ENCODE measurements around the gene TAF3.

Gene TAF3

DNA sequence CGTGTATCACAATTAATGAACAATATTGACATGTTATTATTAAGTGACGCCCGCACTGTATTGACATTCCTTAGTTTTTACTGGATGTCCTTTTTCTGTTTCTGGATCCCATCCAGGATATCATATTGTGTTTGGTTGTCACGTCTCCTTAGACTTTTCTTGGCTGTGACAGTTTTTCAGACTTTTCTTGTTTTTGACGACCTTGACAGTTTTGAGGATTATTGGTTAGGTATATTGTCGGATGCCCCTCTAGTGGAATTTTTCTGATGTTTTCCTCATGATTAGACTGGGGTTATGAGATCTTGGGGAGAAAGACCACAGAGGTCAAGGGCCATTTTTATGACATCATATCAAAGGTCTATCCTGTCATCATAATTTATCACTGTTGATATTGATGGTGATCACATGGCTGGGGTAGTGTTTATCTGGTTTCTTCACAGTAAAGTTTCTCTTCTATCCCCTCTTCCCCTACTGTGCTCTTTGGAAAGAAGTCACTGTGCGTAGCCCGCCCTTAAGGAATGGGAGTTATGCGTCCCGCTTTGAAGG lies 11.1 kb downstream of the TAF3 start:
- 100% methylated on average over 2 of the region's 10 CpGs for WGBS (ENCODE audit: insufficient coverage)
- peaks cover 6 to 28% (median 16%) of the 10 kb centered on the region in 4 experiments for H3K36me3 ChIP-seq (ENCODE audit: control insufficient read depth in 4 of 4, insufficient read depth in 4 of 4, low read length in 3 of 4)
- H3K4me3 ChIP-seq (ENCODE audit: control insufficient read depth in 1 of 7, extremely low read depth in 1 of 7, insufficient read depth in 4 of 7, low read depth in 2 of 7, low read length in 6 of 7): no peak overlapping the region
- H3K9me3 ChIP-seq (ENCODE audit: control extremely low read depth in 1 of 5, control insufficient read depth in 4 of 5, insufficient read depth in 2 of 5, low read depth in 1 of 5, low read length in 4 of 5): no peaks in the 10 kb centered on the region
- H3K27me3 ChIP-seq (replicated peaks in 2 of 5; ENCODE audit: control insufficient read depth in 4 of 5, insufficient read depth in 5 of 5, low read length in 4 of 5): no peaks in the 10 kb centered on the region
- no peaks in the 10 kb centered on the region for H3K4me1 ChIP-seq (ENCODE audit: control extremely low read depth in 1 of 4, control insufficient read depth in 4 of 4, insufficient read depth in 4 of 4, low read length in 3 of 4)
- no peak overlapping the region for H3K27ac ChIP-seq (ENCODE audit: insufficient read depth in 1 of 2, low read depth in 1 of 2, low read length in 2 of 2, poor library complexity in 1 of 2, severe bottlenecking in 2 of 2)
- ChIA-PET POLR2A (no interaction called here), CTCF (no interaction called here)
- DNase-seq: no peak

DNA sequence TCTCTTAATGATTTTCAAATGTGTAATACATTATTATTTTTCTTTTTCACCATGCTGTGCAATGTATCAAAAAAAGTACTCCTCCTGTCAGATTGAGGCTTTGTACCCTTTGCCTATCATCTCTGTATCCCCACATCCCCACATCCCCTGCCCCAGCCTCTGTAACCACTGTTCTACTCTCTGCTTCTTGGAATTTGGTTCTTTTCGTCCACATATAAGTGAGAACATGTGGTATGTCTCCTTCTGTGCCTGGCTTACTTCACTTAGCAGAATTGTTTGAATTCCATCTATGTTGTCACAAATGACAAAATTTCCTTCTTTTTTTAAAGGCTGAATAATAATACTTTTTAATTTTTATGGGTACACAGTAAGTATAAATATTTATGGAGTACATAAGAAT lies 13.8 kb downstream of the TAF3 start:
- ChIA-PET CTCF (interaction anchor here (1.2 kb wide), 1 partner anchor 76 kb away, joined by 3 read pairs; no protein-coding TSS in a partner anchor), POLR2A (no interaction called here)
- Histone ChIP-seq H3K36me3 (ENCODE audit: control insufficient read depth in 4 of 4, insufficient read depth in 4 of 4, low read length in 3 of 4) (peaks cover 0 to 10% (median 7%) of the 10 kb centered on the region in 4 experiments), H3K9me3 (ENCODE audit: control extremely low read depth in 1 of 5, control insufficient read depth in 4 of 5, insufficient read depth in 2 of 5, low read depth in 1 of 5, low read length in 4 of 5) (no peaks in the 10 kb centered on the region), H3K27ac (ENCODE audit: insufficient read depth in 1 of 2, low read depth in 1 of 2, low read length in 2 of 2, poor library complexity in 1 of 2, severe bottlenecking in 2 of 2) (no peak overlapping the region), H3K4me1 (ENCODE audit: control extremely low read depth in 1 of 4, control insufficient read depth in 4 of 4, insufficient read depth in 4 of 4, low read length in 3 of 4) (no peaks in the 10 kb centered on the region), H3K27me3 (replicated peaks in 2 of 5; ENCODE audit: control insufficient read depth in 4 of 5, insufficient read depth in 5 of 5, low read length in 4 of 5) (no peaks in the 10 kb centered on the region), H3K4me3 (ENCODE audit: control insufficient read depth in 1 of 7, extremely low read depth in 1 of 7, insufficient read depth in 4 of 7, low read depth in 2 of 7, low read length in 6 of 7) (no peak overlapping the region)
- DNase-seq: no peak
- no CpG with 5 or more reads among the region's 1 CpG for WGBS (ENCODE audit: insufficient coverage)

DNA sequence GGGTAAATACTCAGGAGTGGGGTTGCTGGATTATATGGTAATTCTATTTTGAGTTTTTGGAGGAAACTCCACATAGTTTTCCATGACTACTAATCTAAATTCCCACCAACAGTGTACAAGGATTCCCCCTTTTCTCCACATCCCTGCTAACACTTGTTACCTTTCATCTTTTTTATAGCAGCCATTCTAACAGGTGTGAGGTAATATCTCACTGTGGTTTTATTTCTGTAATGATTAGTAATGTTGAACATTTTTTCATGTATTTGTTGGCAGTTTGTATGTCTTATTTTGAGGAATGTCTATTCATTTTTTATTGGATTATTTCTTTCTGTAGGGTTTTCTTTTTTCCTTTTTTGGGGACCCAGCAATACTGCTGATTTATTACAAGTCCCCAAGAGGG lies 14.9 kb downstream of the TAF3 start:
- H3K4me1 ChIP-seq (ENCODE audit: control extremely low read depth in 1 of 4, control insufficient read depth in 4 of 4, insufficient read depth in 4 of 4, low read length in 3 of 4): no peaks in the 10 kb centered on the region
- CTCF ChIA-PET: no interaction called here
- no peak for DNase-seq

DNA sequence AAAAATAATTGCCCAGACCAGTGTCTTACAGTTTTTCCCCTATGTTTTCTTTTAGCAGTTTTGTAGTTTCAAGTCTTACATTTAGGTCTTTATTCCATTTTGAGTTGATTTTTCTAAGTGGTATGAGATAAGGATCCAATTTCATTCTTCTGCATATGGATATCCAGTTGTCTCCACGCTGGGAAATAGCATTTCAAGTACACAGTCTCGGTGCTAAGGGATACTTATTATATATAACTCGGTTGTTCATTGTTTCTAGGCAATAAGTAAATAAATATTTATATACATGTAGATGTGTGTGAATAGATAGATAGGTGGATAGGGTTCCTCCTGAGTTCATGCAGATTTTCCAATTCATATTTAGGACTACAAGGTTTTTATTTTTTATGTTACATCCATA lies 16.0 kb downstream of the TAF3 start:
- POLR2A ChIA-PET: no interaction called here
- Histone ChIP-seq H3K27ac (ENCODE audit: insufficient read depth in 1 of 2, low read depth in 1 of 2, low read length in 2 of 2, poor library complexity in 1 of 2, severe bottlenecking in 2 of 2) (no peak overlapping the region), H3K4me3 (ENCODE audit: control insufficient read depth in 1 of 7, extremely low read depth in 1 of 7, insufficient read depth in 4 of 7, low read depth in 2 of 7, low read length in 6 of 7) (no peak overlapping the region), H3K36me3 (ENCODE audit: control insufficient read depth in 4 of 4, insufficient read depth in 4 of 4, low read length in 3 of 4) (peaks cover 0 to 13% (median 10%) of the 10 kb centered on the region in 4 experiments), H3K27me3 (replicated peaks in 2 of 5; ENCODE audit: control insufficient read depth in 4 of 5, insufficient read depth in 5 of 5, low read length in 4 of 5) (no peaks in the 10 kb centered on the region), H3K4me1 (ENCODE audit: control extremely low read depth in 1 of 4, control insufficient read depth in 4 of 4, insufficient read depth in 4 of 4, low read length in 3 of 4) (no peaks in the 10 kb centered on the region), H3K9me3 (ENCODE audit: control extremely low read depth in 1 of 5, control insufficient read depth in 4 of 5, insufficient read depth in 2 of 5, low read depth in 1 of 5, low read length in 4 of 5) (no peaks in the 10 kb centered on the region)
- WGBS (ENCODE audit: insufficient coverage): no CpG with 5 or more reads among the region's 3 CpGs
- CTCF ChIA-PET: no interaction called here
- no peak for DNase-seq

More for the DNA sequence above, 14.9 kb downstream of the TAF3 start:
- Histone ChIP-seq H3K36me3 (ENCODE audit: control insufficient read depth in 4 of 4, insufficient read depth in 4 of 4, low read length in 3 of 4) (peaks cover 0 to 12% (median 9%) of the 10 kb centered on the region in 4 experiments), H3K4me3 (ENCODE audit: control insufficient read depth in 1 of 7, extremely low read depth in 1 of 7, insufficient read depth in 4 of 7, low read depth in 2 of 7, low read length in 6 of 7) (no peak overlapping the region), H3K27ac (ENCODE audit: insufficient read depth in 1 of 2, low read depth in 1 of 2, low read length in 2 of 2, poor library complexity in 1 of 2, severe bottlenecking in 2 of 2) (no peak overlapping the region), H3K27me3 (replicated peaks in 2 of 5; ENCODE audit: control insufficient read depth in 4 of 5, insufficient read depth in 5 of 5, low read length in 4 of 5) (no peaks in the 10 kb centered on the region), H3K9me3 (ENCODE audit: control extremely low read depth in 1 of 5, control insufficient read depth in 4 of 5, insufficient read depth in 2 of 5, low read depth in 1 of 5, low read length in 4 of 5) (no peaks in the 10 kb centered on the region)
- POLR2A ChIA-PET: no interaction called here

DNA sequence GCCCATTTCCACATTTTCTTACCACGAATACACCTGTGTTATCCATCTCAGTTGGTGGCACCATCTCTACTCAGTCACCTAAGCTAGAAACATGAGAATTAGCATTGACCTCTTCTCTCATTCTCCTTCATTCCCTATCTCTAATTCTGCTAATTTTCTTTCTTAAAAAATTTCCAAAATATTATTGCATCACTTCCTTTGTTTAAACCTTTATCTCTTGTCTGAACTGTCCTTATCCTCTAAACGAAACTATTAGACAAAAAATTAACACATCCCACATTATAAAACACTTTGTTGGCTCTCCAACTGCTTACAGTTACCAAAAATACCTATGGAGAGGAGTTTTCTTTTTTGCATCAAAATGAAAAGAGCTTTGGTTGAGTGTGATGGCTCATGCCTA lies 18.3 kb downstream of the TAF3 start:
- WGBS (ENCODE audit: insufficient coverage): 100% methylated on average over 1 of the region's 2 CpGs
- peaks cover 0 to 18% (median 12%) of the 10 kb centered on the region in 4 experiments for H3K36me3 ChIP-seq (ENCODE audit: control insufficient read depth in 4 of 4, insufficient read depth in 4 of 4, low read length in 3 of 4)
- ChIA-PET CTCF (interaction anchor here (1.0 to 1.4 kb wide), 2 partner anchors 11 to 12 kb away, joined by 3 to 4 read pairs; no protein-coding TSS in a partner anchor), POLR2A (no interaction called here)
- H3K9me3 ChIP-seq (ENCODE audit: control extremely low read depth in 1 of 5, control insufficient read depth in 4 of 5, insufficient read depth in 2 of 5, low read depth in 1 of 5, low read length in 4 of 5): no peaks in the 10 kb centered on the region
- no peak for DNase-seq
- H3K4me1 ChIP-seq (ENCODE audit: control extremely low read depth in 1 of 4, control insufficient read depth in 4 of 4, insufficient read depth in 4 of 4, low read length in 3 of 4): no peaks in the 10 kb centered on the region
- H3K27me3 ChIP-seq (replicated peaks in 2 of 5; ENCODE audit: control insufficient read depth in 4 of 5, insufficient read depth in 5 of 5, low read length in 4 of 5): no peaks in the 10 kb centered on the region
- no peak overlapping the region for H3K27ac ChIP-seq (ENCODE audit: insufficient read depth in 1 of 2, low read depth in 1 of 2, low read length in 2 of 2, poor library complexity in 1 of 2, severe bottlenecking in 2 of 2)
- H3K4me3 ChIP-seq (ENCODE audit: control insufficient read depth in 1 of 7, extremely low read depth in 1 of 7, insufficient read depth in 4 of 7, low read depth in 2 of 7, low read length in 6 of 7): no peak overlapping the region

DNA sequence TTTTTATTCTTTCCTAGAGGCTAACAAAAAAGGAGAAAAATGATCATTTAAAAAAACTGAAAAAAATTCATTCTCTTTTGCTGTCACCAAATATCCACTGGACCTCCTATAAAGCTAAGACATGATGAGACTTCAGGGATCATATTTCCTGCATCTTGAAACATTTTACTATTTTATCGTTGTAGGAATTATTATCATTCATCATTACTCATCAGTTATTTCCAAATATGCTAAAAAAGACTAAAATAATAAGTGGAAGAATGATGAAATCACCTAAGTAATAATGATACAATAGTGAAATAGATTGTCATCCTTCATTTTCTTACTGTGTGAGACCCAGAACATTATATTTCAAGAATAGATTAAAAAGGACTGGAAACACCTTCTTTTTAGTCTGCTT lies 28.3 kb downstream of the TAF3 start:
- Histone ChIP-seq H3K4me3 (ENCODE audit: control insufficient read depth in 1 of 7, extremely low read depth in 1 of 7, insufficient read depth in 4 of 7, low read depth in 2 of 7, low read length in 6 of 7) (no peak overlapping the region), H3K4me1 (ENCODE audit: control extremely low read depth in 1 of 4, control insufficient read depth in 4 of 4, insufficient read depth in 4 of 4, low read length in 3 of 4) (no peaks in the 10 kb centered on the region), H3K36me3 (ENCODE audit: control insufficient read depth in 4 of 4, insufficient read depth in 4 of 4, low read length in 3 of 4) (peaks cover 0 to 3% (median 0%) of the 10 kb centered on the region in 4 experiments), H3K27ac (ENCODE audit: insufficient read depth in 1 of 2, low read depth in 1 of 2, low read length in 2 of 2, poor library complexity in 1 of 2, severe bottlenecking in 2 of 2) (no peak overlapping the region), H3K9me3 (ENCODE audit: control extremely low read depth in 1 of 5, control insufficient read depth in 4 of 5, insufficient read depth in 2 of 5, low read depth in 1 of 5, low read length in 4 of 5) (no peaks in the 10 kb centered on the region), H3K27me3 (replicated peaks in 2 of 5; ENCODE audit: control insufficient read depth in 4 of 5, insufficient read depth in 5 of 5, low read length in 4 of 5) (no peaks in the 10 kb centered on the region)
- CTCF ChIA-PET: no interaction called here
- POLR2A ChIA-PET: no interaction called here
- no CpG with 5 or more reads among the region's 1 CpG for WGBS (ENCODE audit: insufficient coverage)
- DNase-seq: no peak

DNA sequence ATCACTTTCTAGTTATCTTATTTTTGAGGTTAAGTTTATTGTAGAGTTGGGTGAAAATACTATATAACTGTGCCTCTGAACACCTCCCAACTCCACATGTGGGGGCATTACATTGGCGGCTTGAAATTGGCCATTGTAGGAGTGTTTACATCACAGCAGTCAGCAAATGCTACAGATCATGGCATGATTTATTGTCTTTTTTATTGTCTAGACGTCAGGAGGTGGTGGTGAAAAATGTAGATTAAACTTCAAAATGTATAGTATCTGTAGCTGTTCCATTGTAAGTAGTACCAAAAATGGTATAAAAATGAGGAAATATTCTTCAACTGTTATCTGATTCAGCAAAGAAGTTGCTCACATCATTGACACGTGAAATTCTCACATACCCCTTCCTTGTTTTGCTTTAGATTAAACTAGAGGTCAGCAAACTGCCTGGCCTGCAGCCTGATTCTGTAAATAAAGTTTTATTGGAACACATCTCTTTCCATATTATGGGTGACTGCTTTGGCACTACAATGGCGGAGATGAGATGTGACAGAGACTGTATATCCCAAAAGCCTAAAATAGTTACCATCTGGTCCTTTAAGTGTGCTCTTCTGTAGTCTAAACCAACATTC lies 35.0 kb downstream of the TAF3 start:
- Histone ChIP-seq H3K27ac (ENCODE audit: insufficient read depth in 1 of 2, low read depth in 1 of 2, low read length in 2 of 2, poor library complexity in 1 of 2, severe bottlenecking in 2 of 2) (no peak overlapping the region), H3K4me1 (ENCODE audit: control extremely low read depth in 1 of 4, control insufficient read depth in 4 of 4, insufficient read depth in 4 of 4, low read length in 3 of 4) (no peaks in the 10 kb centered on the region), H3K4me3 (ENCODE audit: control insufficient read depth in 1 of 7, extremely low read depth in 1 of 7, insufficient read depth in 4 of 7, low read depth in 2 of 7, low read length in 6 of 7) (no peak overlapping the region), H3K27me3 (replicated peaks in 2 of 5; ENCODE audit: control insufficient read depth in 4 of 5, insufficient read depth in 5 of 5, low read length in 4 of 5) (no peaks in the 10 kb centered on the region), H3K36me3 (ENCODE audit: control insufficient read depth in 4 of 4, insufficient read depth in 4 of 4, low read length in 3 of 4) (peaks cover 0 to 3% (median 0%) of the 10 kb centered on the region in 4 experiments), H3K9me3 (ENCODE audit: control extremely low read depth in 1 of 5, control insufficient read depth in 4 of 5, insufficient read depth in 2 of 5, low read depth in 1 of 5, low read length in 4 of 5) (no peaks in the 10 kb centered on the region)
- POLR2A ChIA-PET: no interaction called here
- no peak for DNase-seq
- CTCF ChIA-PET: no interaction called here
- WGBS (ENCODE audit: insufficient coverage): 94% methylated on average over 3 of the region's 4 CpGs
